Upper lobe of left lung (tissue), 4 donors: Measurements from ENCODE around the gene LPGAT1.

ENCODE experiments used
- CTCF ChIP-seq, 6 experiments: fragments of 450-650 bp in 4 of 6; fragments of 200-600 bp in 2 of 6; sonication (generic) in 2 of 6; IDR thresholded peaks; one replicate each; pipeline ENCODE4 v1.5.1; 2016 to 2019; ENCODE audit warnings: antibody characterized with exemption in 6 of 6
- EP300 ChIP-seq, 4 donors: sonication (generic); formaldehyde crosslinking; IDR thresholded peaks; one replicate each; pipeline ENCODE4 v1.5.1; 2017; ENCODE audit warnings: antibody characterized with exemption in 4 of 4, control low read depth in 2 of 4
- POLR2A ChIP-seq, 4 donors: fragments of 450-650 bp; IDR thresholded peaks; one replicate each; pipeline ENCODE4 v1.5.1; 2016 to 2017; ENCODE audit warnings: antibody characterized with exemption in 4 of 4, mild to moderate bottlenecking in 2 of 4
- POLR2AphosphoS5 ChIP-seq, 2 donors: sonication (generic); formaldehyde crosslinking; IDR thresholded peaks; one replicate each; pipeline ENCODE4 v1.5.1; 2017; ENCODE audit warnings: antibody characterized with exemption in 2 of 2

- TF ChIP-seq CTCF (IDR thresholded peaks at IDR 0.05) (no peak), POLR2AphosphoS5 (IDR thresholded peaks at IDR 0.05) (peak in 1 of 2 donors; percentile 16), EP300 (IDR thresholded peaks at IDR 0.05) (no peak), POLR2A (IDR thresholded peaks at IDR 0.05) (no peak)
Observed at GRCh38 chr1:211829343-211830054, 1.1 kb downstream of the LPGAT1 start.
